Ascending aorta (tissue), 2 donors: Measurements from ENCODE around the gene CADM1. TPM values are rescaled to one million over a fixed set of nuclear protein-coding genes. Genes with fewer than 3 reads are reported as not detected.

ENCODE experiments used
- DNase-seq, 2 donors: peaks; one replicate each; pipeline ENCODE4 v3.0.0-alpha.2; 2019; ENCODE audit warnings: low spot score in 2 of 2
- H3K27ac ChIP-seq, 2 donors: fragments of 200-600 bp; sonication (generic); one replicate each; pipeline ENCODE4 v1.5.1; 2016 to 2017; ENCODE audit warnings: mild to moderate bottlenecking in 1 of 2
- H3K27me3 ChIP-seq: fragments of 200-600 bp; sonication (generic); one replicate; pipeline ENCODE4 v1.5.1; 2017
- H3K36me3 ChIP-seq, 2 donors: fragments of 200-600 bp; sonication (generic); one replicate each; pipeline ENCODE4 v1.5.1; 2016
- H3K4me1 ChIP-seq, 2 donors: fragments of 200-600 bp; sonication (generic); one replicate each; pipeline ENCODE4 v1.5.1; 2016 to 2017; ENCODE audit warnings: mild to moderate bottlenecking in 1 of 2
- H3K4me3 ChIP-seq, 2 donors: fragments of 200-600 bp; sonication (generic); one replicate each; pipeline ENCODE4 v1.5.1; 2016 to 2017; ENCODE audit warnings: mild to moderate bottlenecking in 1 of 2
- H3K9me3 ChIP-seq, 2 donors: fragments of 200-600 bp; sonication (generic); one replicate each; pipeline ENCODE4 v1.5.1; 2016
- CTCF ChIP-seq, 3 experiments: fragments of 200-600 bp in 2 of 3; fragments of 450-650 bp in 1 of 3; sonication (generic) in 2 of 3; IDR thresholded peaks; one replicate each; pipeline ENCODE4 v1.5.1; 2016 to 2019; ENCODE audit warnings: antibody characterized with exemption in 3 of 3, mild to moderate bottlenecking in 1 of 3, moderate library complexity in 1 of 3
- intact Hi-C: fragments of 100-400 bp; cut with DNase I; formaldehyde crosslinking; loops from one replicate; pipeline ENCODE4 v1.15.1; 2023
- total RNA-seq: library from RNA; depleted of rRNA; stranded (reverse); fragments of >200 nt; gene quantifications from one replicate; pipeline ENCODE4 v1.1.0, GENCODE V29; 2016

The CADM1 gene
- total RNA-seq, 1 donor from 2014 or later: 2.4 TPM

- H3K27me3 ChIP-seq: no peaks in the 10 kb centered on the region
- H3K9me3 ChIP-seq: no peaks in the 10 kb centered on the region
- no peak overlapping the region for H3K27ac ChIP-seq
- no peaks in the 10 kb centered on the region for H3K4me1 ChIP-seq
- H3K36me3 ChIP-seq: no peaks in the 10 kb centered on the region
- no peak for TF ChIP-seq CTCF (IDR thresholded peaks at IDR 0.05)
- intact Hi-C loops: no loop called here
- no peak overlapping the region for H3K4me3 ChIP-seq
- no peak for DNase-seq
These were observed 107.7 kb downstream of the CADM1 start for GRCh38 chr11:115396533-115396932.

- intact Hi-C loops: no loop called here
These were observed 110.3 kb downstream of the CADM1 start for GRCh38 chr11:115393950-115394349.

GRCh38 chr11:115391598-115391997 is 112.6 kb downstream of the CADM1 start:
- Histone ChIP-seq H3K27me3 (no peaks in the 10 kb centered on the region), H3K9me3 (no peaks in the 10 kb centered on the region), H3K4me1 (no peaks in the 10 kb centered on the region), H3K4me3 (no peak overlapping the region), H3K36me3 (no peaks in the 10 kb centered on the region), H3K27ac (no peak overlapping the region)
- DNase-seq: no peak
- TF ChIP-seq CTCF (IDR thresholded peaks at IDR 0.05): no peak
- intact Hi-C loops: no loop called here

More at GRCh38 chr11:115393950-115394349, 110.3 kb downstream of the CADM1 start:
- Histone ChIP-seq H3K36me3 (no peaks in the 10 kb centered on the region), H3K9me3 (no peaks in the 10 kb centered on the region), H3K4me3 (no peak overlapping the region), H3K27ac (no peak overlapping the region), H3K27me3 (no peaks in the 10 kb centered on the region), H3K4me1 (no peaks in the 10 kb centered on the region)
- TF ChIP-seq CTCF (IDR thresholded peaks at IDR 0.05): no peak
- DNase-seq: no peak

GRCh38 chr11:115391160-115391559 is 113.1 kb downstream of the CADM1 start:
- Histone ChIP-seq H3K27ac (no peak overlapping the region), H3K4me1 (no peaks in the 10 kb centered on the region), H3K27me3 (no peaks in the 10 kb centered on the region), H3K4me3 (no peak overlapping the region), H3K9me3 (no peaks in the 10 kb centered on the region), H3K36me3 (no peaks in the 10 kb centered on the region)
- DNase-seq: no peak
- intact Hi-C loops: no loop called here
- TF ChIP-seq CTCF (IDR thresholded peaks at IDR 0.05): no peak

- no peaks in the 10 kb centered on the region for H3K9me3 ChIP-seq
- no peak for TF ChIP-seq CTCF (IDR thresholded peaks at IDR 0.05)
- DNase-seq: no peak
- no peaks in the 10 kb centered on the region for H3K36me3 ChIP-seq
- H3K27ac ChIP-seq: no peak overlapping the region
- H3K4me3 ChIP-seq: no peak overlapping the region
- intact Hi-C loops: no loop called here
- H3K27me3 ChIP-seq: no peaks in the 10 kb centered on the region
- no peaks in the 10 kb centered on the region for H3K4me1 ChIP-seq
These were observed 113.8 kb downstream of the CADM1 start for GRCh38 chr11:115390441-115390840.

- DNase-seq: no peak
- Histone ChIP-seq H3K36me3 (no peaks in the 10 kb centered on the region), H3K4me3 (no peak overlapping the region), H3K9me3 (no peaks in the 10 kb centered on the region), H3K27me3 (no peaks in the 10 kb centered on the region), H3K4me1 (no peaks in the 10 kb centered on the region), H3K27ac (no peak overlapping the region)
- no peak for TF ChIP-seq CTCF (IDR thresholded peaks at IDR 0.05)
- intact Hi-C loops: no loop called here
These were observed 114.4 kb downstream of the CADM1 start for GRCh38 chr11:115389790-115390189.
